ENCODE measurements around the gene WDR18.

WDR18 gene

DNA sequence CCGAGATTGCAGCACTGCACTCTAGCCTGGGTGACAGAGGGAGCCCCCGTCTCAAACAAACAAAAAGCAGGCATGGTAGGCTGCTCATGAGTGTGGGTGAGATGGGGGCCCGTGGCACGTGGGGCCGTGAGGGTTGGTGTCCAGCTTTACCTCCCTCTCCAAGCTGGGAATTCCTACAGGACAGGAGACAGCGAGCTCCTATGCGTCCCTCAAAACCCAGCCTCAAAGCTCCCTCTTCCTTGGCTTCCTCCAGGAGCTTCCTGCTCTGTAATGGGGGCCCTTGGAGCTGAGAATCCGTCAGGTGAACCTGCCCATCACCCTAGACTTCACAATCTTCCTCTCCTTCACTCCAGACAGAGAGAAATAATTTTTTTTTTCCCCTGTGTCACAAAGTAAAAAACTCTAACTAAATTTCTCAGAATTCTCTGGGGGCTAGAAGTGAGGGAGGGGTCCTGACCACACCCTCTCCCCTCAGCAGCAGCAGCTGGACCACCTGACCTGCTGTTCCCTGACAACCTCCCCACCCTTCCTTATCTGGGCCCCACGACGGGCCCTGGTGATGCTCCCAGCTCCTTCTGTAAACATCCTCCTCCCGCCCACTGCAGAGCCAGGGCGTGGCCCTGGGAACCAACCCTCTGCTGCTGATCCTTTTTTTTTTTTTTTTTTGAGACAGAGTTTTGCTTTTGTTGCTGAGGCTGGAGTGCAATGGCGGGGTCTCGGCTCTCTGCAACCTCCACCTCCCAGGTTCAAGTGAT is 22.1 kb upstream of the WDR18 start:
- Histone ChIP-seq H3K9ac (ENCODE audit: low read length) (no peak overlapping the region), H3K36me3 (ENCODE audit: insufficient read depth, low read length) (peaks cover 12% of the 10 kb centered on the region), H3K27ac (ENCODE audit: low read depth, low read length) (no peak overlapping the region), H3K9me3 (ENCODE audit: low read length) (no peaks in the 10 kb centered on the region), H3K27me3 (ENCODE audit: control insufficient read depth in 1 of 2, insufficient read depth in 2 of 2, low read length in 2 of 2) (no peaks in the 10 kb centered on the region), H3K4me1 (ENCODE audit: insufficient read depth, low read length) (no peaks in the 10 kb centered on the region), H3K4me3 (ENCODE audit: low read depth in 1 of 2, low read length in 2 of 2) (no peak overlapping the region)

DNA sequence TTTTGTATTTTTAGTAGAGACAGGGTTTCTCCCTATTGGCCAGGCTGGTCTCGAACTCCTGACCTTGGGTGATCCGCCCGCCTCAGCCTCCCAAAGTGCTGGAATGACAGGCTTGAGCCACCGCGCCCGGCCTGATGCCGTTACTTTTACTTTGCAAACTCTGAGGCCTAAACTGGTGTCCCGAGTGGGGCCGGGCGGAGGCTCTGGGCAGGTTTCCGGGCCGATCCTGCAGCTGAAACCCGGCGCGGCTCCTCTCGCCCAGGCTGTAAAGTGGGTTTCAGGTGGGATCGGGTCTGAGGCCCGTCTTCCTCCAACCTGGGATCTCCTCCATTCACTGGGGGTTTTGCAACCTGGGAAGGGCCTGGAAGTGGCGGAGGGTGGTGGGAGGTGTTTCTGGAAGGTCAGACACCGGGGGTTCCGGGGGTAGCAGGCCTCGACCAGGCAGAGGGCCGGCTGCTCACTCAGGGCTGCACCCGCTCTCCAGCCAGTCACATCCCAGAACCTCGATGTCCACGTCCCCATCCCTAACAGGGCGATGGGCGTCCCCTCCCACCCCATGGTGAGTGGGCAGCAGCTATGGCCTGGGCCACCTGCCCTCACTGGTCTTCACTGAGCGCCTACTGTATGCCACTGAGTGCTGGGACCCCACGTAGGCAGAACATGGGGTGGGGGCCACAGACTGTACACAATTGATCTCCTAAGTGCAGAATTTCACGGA is 21.3 kb upstream of the WDR18 start:
- H3K4me3 ChIP-seq (ENCODE audit: low read depth in 1 of 2, low read length in 2 of 2) = no peak overlapping the region
- H3K27me3 ChIP-seq (ENCODE audit: control insufficient read depth in 1 of 2, insufficient read depth in 2 of 2, low read length in 2 of 2) = no peaks in the 10 kb centered on the region
- no peak overlapping the region for H3K27ac ChIP-seq (ENCODE audit: low read depth, low read length)
- H3K36me3 ChIP-seq (ENCODE audit: insufficient read depth, low read length) = peaks cover 12% of the 10 kb centered on the region
- no peaks in the 10 kb centered on the region for H3K9me3 ChIP-seq (ENCODE audit: low read length)
- H3K9ac ChIP-seq (ENCODE audit: low read length) = no peak overlapping the region
- no peaks in the 10 kb centered on the region for H3K4me1 ChIP-seq (ENCODE audit: insufficient read depth, low read length)

DNA sequence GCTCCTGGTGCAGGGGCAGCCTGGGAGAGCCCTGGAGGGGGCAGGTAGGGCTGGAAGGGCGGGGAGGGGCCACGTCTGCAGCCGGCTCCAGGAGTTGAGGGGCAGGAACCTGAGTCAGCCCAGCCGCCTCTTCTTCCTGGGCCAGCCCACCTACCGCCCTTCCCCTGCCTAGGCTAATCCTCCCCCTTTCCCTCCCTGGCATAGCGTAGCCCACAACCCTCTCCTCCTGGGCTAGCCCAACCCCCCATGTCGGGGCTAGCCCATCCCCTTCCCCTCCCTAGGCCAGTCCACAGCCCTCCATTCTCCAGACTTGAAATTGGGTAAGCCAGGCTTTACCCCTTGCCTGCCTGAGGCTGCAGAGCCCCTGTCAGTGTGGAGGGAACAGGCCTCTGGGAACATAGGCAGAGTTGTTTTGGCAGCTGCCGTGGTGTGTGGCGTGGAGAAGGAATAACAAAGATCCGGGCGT is 20.6 kb upstream of the WDR18 start:
- H3K36me3 ChIP-seq (ENCODE audit: insufficient read depth, low read length) = peaks cover 15% of the 10 kb centered on the region
- H3K27me3 ChIP-seq (ENCODE audit: control insufficient read depth in 1 of 2, insufficient read depth in 2 of 2, low read length in 2 of 2) = no peaks in the 10 kb centered on the region
- H3K9me3 ChIP-seq (ENCODE audit: low read length) = no peaks in the 10 kb centered on the region
- H3K4me3 ChIP-seq (ENCODE audit: low read depth in 1 of 2, low read length in 2 of 2) = no peak overlapping the region
- no peak overlapping the region for H3K27ac ChIP-seq (ENCODE audit: low read depth, low read length)
- no peaks in the 10 kb centered on the region for H3K4me1 ChIP-seq (ENCODE audit: insufficient read depth, low read length)
- no peak overlapping the region for H3K9ac ChIP-seq (ENCODE audit: low read length)

DNA sequence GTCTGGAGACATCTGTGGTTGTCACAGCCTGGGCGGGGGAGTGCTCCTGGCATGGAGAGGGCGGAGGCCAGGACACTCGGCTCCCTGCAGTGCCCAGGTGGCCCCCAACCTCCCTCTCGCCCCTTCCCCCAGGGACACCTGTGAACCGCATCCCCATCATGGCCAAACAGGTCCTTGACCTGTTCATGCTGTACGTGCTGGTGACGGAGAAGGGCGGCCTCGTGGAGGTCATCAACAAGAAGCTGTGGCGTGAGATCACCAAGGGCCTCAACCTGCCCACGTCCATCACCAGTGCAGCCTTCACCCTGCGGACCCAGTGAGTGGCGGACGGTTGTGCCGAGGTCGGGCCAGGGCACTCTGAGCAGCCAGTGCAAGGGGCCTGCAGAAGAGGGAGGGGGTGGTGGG is 20.0 kb upstream of the WDR18 start:
- Histone ChIP-seq H3K9me3 (ENCODE audit: low read length) (no peaks in the 10 kb centered on the region), H3K27ac (ENCODE audit: low read depth, low read length) (no peak overlapping the region), H3K4me1 (ENCODE audit: insufficient read depth, low read length) (no peaks in the 10 kb centered on the region), H3K27me3 (ENCODE audit: control insufficient read depth in 1 of 2, insufficient read depth in 2 of 2, low read length in 2 of 2) (no peaks in the 10 kb centered on the region), H3K9ac (ENCODE audit: low read length) (no peak overlapping the region), H3K36me3 (ENCODE audit: insufficient read depth, low read length) (peaks cover 18% of the 10 kb centered on the region), H3K4me3 (ENCODE audit: low read depth in 1 of 2, low read length in 2 of 2) (no peak overlapping the region)

DNA sequence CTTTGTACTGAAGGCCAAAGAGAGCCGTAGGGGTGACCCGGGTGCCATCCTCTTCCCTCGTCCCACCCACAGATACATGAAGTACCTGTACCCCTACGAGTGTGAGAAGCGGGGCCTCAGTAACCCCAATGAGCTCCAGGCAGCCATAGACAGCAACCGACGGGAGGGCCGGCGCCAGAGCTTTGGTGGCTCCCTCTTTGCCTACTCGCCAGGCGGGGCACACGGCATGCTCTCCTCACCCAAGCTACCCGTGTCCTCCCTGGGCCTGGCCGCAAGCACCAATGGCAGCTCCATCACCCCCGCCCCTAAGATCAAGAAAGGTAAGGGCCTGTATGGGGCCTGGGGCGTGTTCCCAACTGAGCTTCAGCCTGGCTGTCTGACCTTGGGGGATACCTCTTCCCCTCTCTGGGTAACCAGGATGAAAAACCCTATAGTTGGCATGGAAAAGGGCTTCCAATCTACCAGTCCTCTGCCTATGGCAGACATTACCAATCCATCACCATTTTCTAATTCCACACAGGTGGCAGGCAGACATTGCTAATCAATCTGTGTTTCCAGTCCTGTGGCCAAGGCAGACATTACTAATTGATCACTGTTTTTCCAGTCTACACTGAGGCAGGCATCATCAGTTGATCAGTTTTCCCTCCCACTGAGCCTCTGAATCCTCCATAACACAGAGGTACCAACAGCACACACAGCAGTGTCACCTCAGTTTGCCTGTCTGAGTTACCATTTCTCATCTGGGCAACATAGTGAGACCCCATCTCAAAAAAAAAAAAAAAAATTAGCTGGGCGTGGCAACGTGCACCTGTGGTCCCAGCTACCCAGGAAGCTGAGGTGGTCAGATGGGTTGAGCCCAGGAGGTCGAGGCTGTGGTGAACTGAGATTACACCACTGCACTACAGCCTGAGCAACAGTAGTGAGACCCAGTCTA is 19.1 kb upstream of the WDR18 start:
- no peaks in the 10 kb centered on the region for H3K9me3 ChIP-seq (ENCODE audit: low read length)
- no peaks in the 10 kb centered on the region for H3K4me1 ChIP-seq (ENCODE audit: insufficient read depth, low read length)
- no peak overlapping the region for H3K27ac ChIP-seq (ENCODE audit: low read depth, low read length)
- H3K36me3 ChIP-seq (ENCODE audit: insufficient read depth, low read length) = peaks cover 18% of the 10 kb centered on the region
- H3K4me3 ChIP-seq (ENCODE audit: low read depth in 1 of 2, low read length in 2 of 2) = no peak overlapping the region
- H3K27me3 ChIP-seq (ENCODE audit: control insufficient read depth in 1 of 2, insufficient read depth in 2 of 2, low read length in 2 of 2) = no peaks in the 10 kb centered on the region
- H3K9ac ChIP-seq (ENCODE audit: low read length) = no peak overlapping the region

DNA sequence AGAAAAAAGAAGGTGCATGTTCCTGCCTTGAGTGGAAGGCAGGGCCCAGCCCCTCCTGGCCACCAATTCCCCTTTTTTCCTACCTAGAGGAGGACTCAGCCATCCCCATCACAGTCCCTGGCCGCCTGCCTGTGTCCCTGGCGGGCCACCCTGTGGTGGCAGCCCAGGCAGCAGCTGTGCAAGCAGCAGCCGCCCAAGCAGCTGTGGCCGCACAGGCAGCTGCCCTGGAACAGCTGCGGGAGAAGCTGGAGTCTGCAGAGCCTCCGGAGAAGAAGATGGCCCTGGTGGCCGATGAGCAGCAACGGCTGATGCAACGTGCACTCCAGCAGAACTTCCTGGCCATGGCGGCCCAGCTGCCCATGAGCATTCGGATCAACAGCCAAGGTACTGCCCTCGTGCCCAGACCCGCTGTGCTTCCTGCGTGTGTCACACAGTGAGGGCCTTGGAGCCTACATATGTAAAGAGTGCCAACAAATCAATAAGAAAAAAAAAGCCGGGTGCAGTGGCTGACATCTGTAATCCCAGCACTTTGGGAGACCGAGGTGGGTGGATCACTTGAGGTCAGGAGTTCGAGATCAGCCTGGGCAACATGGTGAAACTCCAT is 17.6 kb upstream of the WDR18 start:
- H3K27ac ChIP-seq (ENCODE audit: low read depth, low read length) = no peak overlapping the region
- no peak overlapping the region for H3K4me3 ChIP-seq (ENCODE audit: low read depth in 1 of 2, low read length in 2 of 2)
- H3K4me1 ChIP-seq (ENCODE audit: insufficient read depth, low read length) = no peaks in the 10 kb centered on the region
- H3K36me3 ChIP-seq (ENCODE audit: insufficient read depth, low read length) = peaks cover 25% of the 10 kb centered on the region
- peaks cover 7% of the 10 kb centered on the region for H3K9me3 ChIP-seq (ENCODE audit: low read length)
- H3K27me3 ChIP-seq (ENCODE audit: control insufficient read depth in 1 of 2, insufficient read depth in 2 of 2, low read length in 2 of 2) = no peaks in the 10 kb centered on the region
- H3K9ac ChIP-seq (ENCODE audit: low read length) = no peak overlapping the region

DNA sequence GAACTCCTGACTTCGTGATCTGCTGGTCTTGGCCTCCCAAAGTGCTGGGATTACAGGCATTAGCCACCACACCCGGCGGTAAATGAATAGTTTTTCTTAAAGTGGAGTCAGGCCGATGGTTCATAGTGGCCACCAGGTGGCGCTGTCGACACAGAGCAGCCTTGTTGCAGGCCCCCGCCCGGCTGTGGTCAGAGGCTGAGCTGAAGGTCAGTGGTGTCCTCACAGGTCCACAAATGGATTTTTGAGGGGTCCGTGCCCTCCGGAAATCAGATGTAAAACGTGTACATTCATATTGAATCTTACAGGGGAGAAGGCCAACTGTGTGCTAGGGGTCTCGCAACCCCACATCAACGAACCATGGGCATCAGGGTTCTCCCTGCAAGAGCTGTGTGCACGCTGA is 13.4 kb upstream of the WDR18 start:
- Histone ChIP-seq H3K27ac (ENCODE audit: low read depth, low read length) (no peak overlapping the region), H3K36me3 (ENCODE audit: insufficient read depth, low read length) (peaks cover 17% of the 10 kb centered on the region), H3K27me3 (ENCODE audit: control insufficient read depth in 1 of 2, insufficient read depth in 2 of 2, low read length in 2 of 2) (no peaks in the 10 kb centered on the region)

DNA sequence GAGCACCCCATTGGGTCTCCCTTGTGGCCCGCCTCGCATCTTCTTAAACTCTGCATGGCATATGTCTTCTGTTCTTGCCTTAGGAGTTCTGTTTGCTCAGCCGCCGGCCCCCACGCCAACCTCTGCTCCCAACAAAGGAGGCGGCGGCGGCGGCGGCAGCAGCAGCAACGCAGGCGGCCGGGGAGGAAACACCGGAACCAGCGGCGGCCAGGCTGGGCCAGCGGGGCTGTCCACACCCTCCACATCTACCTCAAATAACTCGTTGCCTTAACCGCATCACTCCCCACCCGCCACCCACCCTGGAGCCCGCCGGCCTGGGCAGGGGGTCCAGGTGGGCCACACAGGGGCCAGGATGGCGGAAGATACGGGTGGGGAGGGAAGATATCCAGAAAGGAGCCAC is 12.3 kb upstream of the WDR18 start:
- H3K27ac ChIP-seq (ENCODE audit: low read depth, low read length) = no peak overlapping the region
- H3K4me3 ChIP-seq (ENCODE audit: low read depth in 1 of 2, low read length in 2 of 2) = no peak overlapping the region
- H3K4me1 ChIP-seq (ENCODE audit: insufficient read depth, low read length) = no peaks in the 10 kb centered on the region
- no peaks in the 10 kb centered on the region for H3K27me3 ChIP-seq (ENCODE audit: control insufficient read depth in 1 of 2, insufficient read depth in 2 of 2, low read length in 2 of 2)
- peaks cover 13% of the 10 kb centered on the region for H3K36me3 ChIP-seq (ENCODE audit: insufficient read depth, low read length)
- peaks cover 7% of the 10 kb centered on the region for H3K9me3 ChIP-seq (ENCODE audit: low read length)
- no peak overlapping the region for H3K9ac ChIP-seq (ENCODE audit: low read length)

More for the DNA sequence above, 13.4 kb upstream of the WDR18 start:
- Histone ChIP-seq H3K4me3 (ENCODE audit: low read depth in 1 of 2, low read length in 2 of 2) (no peak overlapping the region), H3K4me1 (ENCODE audit: insufficient read depth, low read length) (no peaks in the 10 kb centered on the region), H3K9me3 (ENCODE audit: low read length) (peaks cover 7% of the 10 kb centered on the region), H3K9ac (ENCODE audit: low read length) (no peak overlapping the region)

DNA sequence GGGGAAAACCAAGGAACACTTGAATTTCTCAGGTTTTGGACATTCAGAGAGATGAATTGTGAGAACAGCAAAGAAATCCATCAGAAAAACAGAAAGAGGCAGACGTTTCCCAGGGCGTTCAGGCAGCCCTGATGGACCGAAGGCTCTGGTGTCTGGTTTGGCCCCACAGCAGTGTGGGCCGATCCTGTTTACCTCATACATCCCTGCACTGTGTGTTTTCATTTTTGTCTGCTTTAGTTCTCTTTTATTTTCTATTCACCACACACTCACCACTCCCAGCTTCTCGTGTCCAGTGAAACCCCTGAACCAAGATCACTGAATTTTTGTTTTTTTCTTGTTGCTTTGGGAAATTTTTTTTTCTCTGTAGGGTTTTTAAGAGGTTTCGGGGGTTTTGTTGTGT is 11.9 kb upstream of the WDR18 start:
- H3K9ac ChIP-seq (ENCODE audit: low read length) = no peak overlapping the region
- H3K36me3 ChIP-seq (ENCODE audit: insufficient read depth, low read length) = peaks cover 13% of the 10 kb centered on the region
- H3K4me1 ChIP-seq (ENCODE audit: insufficient read depth, low read length) = no peaks in the 10 kb centered on the region
- no peak overlapping the region for H3K4me3 ChIP-seq (ENCODE audit: low read depth in 1 of 2, low read length in 2 of 2)
- peaks cover 7% of the 10 kb centered on the region for H3K9me3 ChIP-seq (ENCODE audit: low read length)
- H3K27me3 ChIP-seq (ENCODE audit: control insufficient read depth in 1 of 2, insufficient read depth in 2 of 2, low read length in 2 of 2) = no peaks in the 10 kb centered on the region
- H3K27ac ChIP-seq (ENCODE audit: low read depth, low read length) = no peak overlapping the region

DNA sequence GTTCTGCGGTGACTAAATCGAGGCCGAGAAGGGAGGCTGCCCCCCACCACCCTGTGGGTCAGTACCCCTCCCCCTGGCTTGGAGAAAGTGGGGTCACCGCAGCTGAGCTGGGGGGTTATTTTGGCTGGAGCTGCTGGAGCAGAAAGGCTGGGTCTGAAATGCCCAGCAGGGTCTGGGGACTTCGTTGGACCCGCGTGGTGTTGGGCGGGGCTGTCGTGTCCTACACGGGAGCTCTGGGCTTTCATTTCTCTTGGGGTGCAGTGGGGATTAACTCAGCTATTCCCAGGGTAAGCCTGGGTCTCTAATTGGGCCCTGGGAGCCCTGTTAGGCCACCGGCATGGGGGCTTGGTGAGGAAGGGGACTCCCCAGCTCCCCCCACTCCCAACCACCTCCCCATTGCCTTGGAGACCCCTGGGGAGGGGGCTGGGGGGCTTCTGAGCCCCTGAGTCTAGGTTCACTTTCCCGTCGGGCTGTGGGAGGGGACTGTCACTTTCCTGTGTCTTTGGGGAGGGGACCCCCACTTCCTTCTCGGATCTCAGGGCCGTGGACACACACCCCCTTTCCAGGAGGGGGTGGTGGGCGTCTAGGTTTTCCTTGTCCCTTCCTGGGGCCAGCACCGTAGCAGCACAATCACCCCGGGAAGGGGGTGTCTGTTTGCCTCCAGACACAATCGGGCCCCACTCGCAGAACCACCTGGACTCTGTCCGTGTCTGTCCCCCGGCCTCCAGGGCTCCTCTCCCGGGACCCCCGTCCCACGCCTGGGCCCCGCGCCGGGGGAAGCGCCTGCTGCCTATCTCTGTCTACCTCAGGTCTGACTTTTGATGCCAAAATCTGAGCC is 10.2 kb upstream of the WDR18 start:
- Histone ChIP-seq H3K9me3 (ENCODE audit: low read length) (peaks cover 7% of the 10 kb centered on the region), H3K36me3 (ENCODE audit: insufficient read depth, low read length) (peaks cover 7% of the 10 kb centered on the region), H3K27me3 (ENCODE audit: control insufficient read depth in 1 of 2, insufficient read depth in 2 of 2, low read length in 2 of 2) (no peaks in the 10 kb centered on the region), H3K27ac (ENCODE audit: low read depth, low read length) (no peak overlapping the region), H3K9ac (ENCODE audit: low read length) (no peak overlapping the region), H3K4me3 (ENCODE audit: low read depth in 1 of 2, low read length in 2 of 2) (no peak overlapping the region), H3K4me1 (ENCODE audit: insufficient read depth, low read length) (no peaks in the 10 kb centered on the region)
